ENCODE results near the gene OR51A4. TPM values are rescaled to one million over a fixed set of nuclear protein-coding genes. Genes with fewer than 3 reads are reported as not detected.
A peak's percentile ranks its signal among the peaks of the same experiment; 100 is the strongest.

Gene OR51A4, protein sequence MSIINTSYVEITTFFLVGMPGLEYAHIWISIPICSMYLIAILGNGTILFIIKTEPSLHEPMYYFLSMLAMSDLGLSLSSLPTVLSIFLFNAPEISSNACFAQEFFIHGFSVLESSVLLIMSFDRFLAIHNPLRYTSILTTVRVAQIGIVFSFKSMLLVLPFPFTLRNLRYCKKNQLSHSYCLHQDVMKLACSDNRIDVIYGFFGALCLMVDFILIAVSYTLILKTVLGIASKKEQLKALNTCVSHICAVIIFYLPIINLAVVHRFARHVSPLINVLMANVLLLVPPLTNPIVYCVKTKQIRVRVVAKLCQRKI
- total RNA-seq, result not detected
- polyA plus RNA-seq, result not detected
- long read RNA-seq, donor 1, result 0 reads
- long read RNA-seq, donor 2, result 0 reads
- long read RNA-seq, donor 3, result 0 reads
- long read RNA-seq, donor 4, result 0 reads
- long read RNA-seq, donor 5, result 0 reads

DNA sequence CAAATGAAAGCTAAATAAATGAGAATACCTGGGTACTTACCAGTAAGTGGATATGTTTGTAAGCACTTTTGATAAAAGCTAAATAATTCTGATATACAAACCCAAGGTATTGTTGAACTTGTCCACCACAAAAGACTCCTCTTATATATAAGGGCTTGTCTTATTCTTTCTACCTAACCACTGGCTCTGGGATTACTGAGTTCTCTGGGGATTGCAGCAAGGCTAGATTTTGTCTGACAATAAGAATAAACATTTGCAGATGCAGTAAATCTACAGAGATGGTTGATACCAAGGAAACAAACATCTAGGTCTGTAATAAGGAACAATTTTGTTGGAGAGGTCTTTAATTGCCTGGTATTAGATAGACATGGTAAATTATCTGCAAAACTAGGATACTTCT is at the start of gene OR51A4:
Gene OR51A4 (minus strand): TSS at position 101 of the 400 bp plus-strand sequence. CDS start 505 bp downstream, outside the sequence.
- Histone ChIP-seq H3K4me1 (ENCODE audit: control insufficient read depth in 5 of 5, insufficient read depth in 5 of 5, low read length in 5 of 5) (no peaks in the 10 kb centered on the region), H3K9ac (ENCODE audit: insufficient read depth in 1 of 2, low read length in 2 of 2) (no peak within 1 kb of the TSS), H3K36me3 (ENCODE audit: control insufficient read depth in 4 of 4, insufficient read depth in 4 of 4, low read length in 4 of 4) (no peaks in the 10 kb centered on the region), H3K4me3 (no peak within 1 kb of the TSS), H3K9me3 (ENCODE audit: control insufficient read depth in 4 of 4, insufficient read depth in 3 of 4, low read length in 3 of 4) (no peaks in the 10 kb centered on the region), H3K27ac (ENCODE audit: low read depth in 1 of 2, low read length in 1 of 2) (no peak within 1 kb of the TSS), H3K27me3 (ENCODE audit: control insufficient read depth in 3 of 3, insufficient read depth in 3 of 3, low read length in 2 of 3) (no peaks in the 10 kb centered on the region)
- TF ChIP-seq, protein P1, sequence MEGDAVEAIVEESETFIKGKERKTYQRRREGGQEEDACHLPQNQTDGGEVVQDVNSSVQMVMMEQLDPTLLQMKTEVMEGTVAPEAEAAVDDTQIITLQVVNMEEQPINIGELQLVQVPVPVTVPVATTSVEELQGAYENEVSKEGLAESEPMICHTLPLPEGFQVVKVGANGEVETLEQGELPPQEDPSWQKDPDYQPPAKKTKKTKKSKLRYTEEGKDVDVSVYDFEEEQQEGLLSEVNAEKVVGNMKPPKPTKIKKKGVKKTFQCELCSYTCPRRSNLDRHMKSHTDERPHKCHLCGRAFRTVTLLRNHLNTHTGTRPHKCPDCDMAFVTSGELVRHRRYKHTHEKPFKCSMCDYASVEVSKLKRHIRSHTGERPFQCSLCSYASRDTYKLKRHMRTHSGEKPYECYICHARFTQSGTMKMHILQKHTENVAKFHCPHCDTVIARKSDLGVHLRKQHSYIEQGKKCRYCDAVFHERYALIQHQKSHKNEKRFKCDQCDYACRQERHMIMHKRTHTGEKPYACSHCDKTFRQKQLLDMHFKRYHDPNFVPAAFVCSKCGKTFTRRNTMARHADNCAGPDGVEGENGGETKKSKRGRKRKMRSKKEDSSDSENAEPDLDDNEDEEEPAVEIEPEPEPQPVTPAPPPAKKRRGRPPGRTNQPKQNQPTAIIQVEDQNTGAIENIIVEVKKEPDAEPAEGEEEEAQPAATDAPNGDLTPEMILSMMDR (IDR thresholded peaks at IDR 0.05; ENCODE audit: control extremely low read depth, extremely low read depth), result no peak
- DNase-seq (no peak), ATAC-seq (ENCODE audit: insufficient read depth, low FRiP score) (no peak)

DNA sequence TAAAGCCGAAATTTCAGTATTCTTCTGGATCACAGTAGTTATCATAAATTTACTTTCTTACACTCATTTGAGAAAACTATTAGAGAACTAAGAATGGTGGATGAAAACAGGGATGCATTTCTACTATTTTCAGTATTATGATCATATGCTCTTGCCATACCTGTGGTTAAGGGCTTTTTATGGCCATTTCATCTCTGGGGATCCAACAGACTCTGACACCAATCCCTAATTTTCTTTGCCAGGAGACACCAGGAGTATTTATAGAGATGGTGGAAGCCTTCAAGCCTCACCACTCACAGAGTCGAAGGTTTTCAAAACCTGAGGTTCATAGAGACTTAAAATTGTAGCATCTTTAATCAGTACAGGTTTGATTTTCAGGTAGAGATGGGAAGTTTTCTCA is 47.1 kb upstream of the OR51A4 start, which contains the start of gene OR51L1:
Gene OR51L1 (plus strand): TSS at position 301 of the 400 bp plus-strand sequence. CDS start 4,132 bp downstream, outside the sequence.
- DNase-seq (no peak), ATAC-seq (ENCODE audit: insufficient read depth, low FRiP score) (no peak)
- 81 to 82% methylated on average over 2 of the region's 2 CpGs for WGBS, 2 donors
- TF ChIP-seq, protein P1 (IDR thresholded peaks at IDR 0.05; ENCODE audit: control extremely low read depth, extremely low read depth), result no peak
- Histone ChIP-seq H3K27ac (ENCODE audit: low read depth in 1 of 2, low read length in 1 of 2) (no peak within 1 kb of the TSS), H3K9me3 (ENCODE audit: control insufficient read depth in 4 of 4, insufficient read depth in 3 of 4, low read length in 3 of 4) (no peaks in the 10 kb centered on the region), H3K4me3 (no peak within 1 kb of the TSS), H3K27me3 (ENCODE audit: control insufficient read depth in 3 of 3, insufficient read depth in 3 of 3, low read length in 2 of 3) (no peaks in the 10 kb centered on the region), H3K9ac (ENCODE audit: insufficient read depth in 1 of 2, low read length in 2 of 2) (no peak within 1 kb of the TSS), H3K4me1 (ENCODE audit: control insufficient read depth in 5 of 5, insufficient read depth in 5 of 5, low read length in 5 of 5) (no peaks in the 10 kb centered on the region), H3K36me3 (ENCODE audit: control insufficient read depth in 4 of 4, insufficient read depth in 4 of 4, low read length in 4 of 4) (no peaks in the 10 kb centered on the region)

DNA sequence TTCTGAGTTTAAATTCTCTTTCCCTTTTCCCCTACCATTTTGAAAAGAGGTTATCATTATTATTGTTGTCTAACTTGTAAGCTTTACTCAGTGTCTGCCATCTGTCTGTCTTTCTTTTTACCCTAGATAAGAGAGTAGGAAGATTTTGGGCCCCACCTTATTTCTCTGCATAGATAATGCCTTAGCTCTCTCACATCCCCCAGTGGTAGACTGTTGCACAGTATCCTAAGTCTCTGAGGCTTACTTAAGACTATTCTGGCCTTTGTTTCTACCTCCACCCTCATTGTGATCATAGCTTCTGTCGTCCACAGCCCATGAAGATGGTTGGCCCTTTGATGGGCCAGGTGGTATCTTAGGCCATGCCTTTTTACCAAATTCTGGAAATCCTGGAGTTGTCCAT is 43.7 kb upstream of the OR51A4 start:
- no peaks in the 10 kb centered on the region for H3K27me3 ChIP-seq (ENCODE audit: control insufficient read depth in 3 of 3, insufficient read depth in 3 of 3, low read length in 2 of 3)
- TF ChIP-seq, protein P1 (IDR thresholded peaks at IDR 0.05; ENCODE audit: control extremely low read depth, extremely low read depth), result no peak
- H3K36me3 ChIP-seq (ENCODE audit: control insufficient read depth in 4 of 4, insufficient read depth in 4 of 4, low read length in 4 of 4), result no peaks in the 10 kb centered on the region
- 74 to 88% methylated on average over 1 of the region's 1 CpG for WGBS, 2 donors
- no peaks in the 10 kb centered on the region for H3K4me1 ChIP-seq (ENCODE audit: control insufficient read depth in 5 of 5, insufficient read depth in 5 of 5, low read length in 5 of 5)
- H3K9me3 ChIP-seq (ENCODE audit: control insufficient read depth in 4 of 4, insufficient read depth in 3 of 4, low read length in 3 of 4), result no peaks in the 10 kb centered on the region
- H3K4me3 ChIP-seq, result no peak overlapping the region
- peak in 2 of 3 donors; percentile 1 to 14 for DNase-seq
- H3K27ac ChIP-seq (ENCODE audit: low read depth in 1 of 2, low read length in 1 of 2), result no peak overlapping the region
- no peak overlapping the region for H3K9ac ChIP-seq (ENCODE audit: insufficient read depth in 1 of 2, low read length in 2 of 2)
- no peak for ATAC-seq (ENCODE audit: insufficient read depth, low FRiP score)

Measured in lung (tissue), 16 donors.